ENCODE data around the gene FTCD.

- TF ChIP-seq CTCF (conservative IDR thresholded peaks at IDR 0.05; ENCODE audit: low read depth, low read length) (no peak), EZH2 (IDR thresholded peaks at IDR 0.05; ENCODE audit: low read length, unreplicated experiment) (no peak), EZH2phosphoT487 (IDR thresholded peaks at IDR 0.05; ENCODE audit: borderline replicate concordance, low read length) (no peak)
These were observed 27.9 kb downstream of the FTCD start for GRCh38 chr21:46127239-46128105.
